Measurements from ENCODE around the gene CCRL2.

Gene CCRL2, protein sequence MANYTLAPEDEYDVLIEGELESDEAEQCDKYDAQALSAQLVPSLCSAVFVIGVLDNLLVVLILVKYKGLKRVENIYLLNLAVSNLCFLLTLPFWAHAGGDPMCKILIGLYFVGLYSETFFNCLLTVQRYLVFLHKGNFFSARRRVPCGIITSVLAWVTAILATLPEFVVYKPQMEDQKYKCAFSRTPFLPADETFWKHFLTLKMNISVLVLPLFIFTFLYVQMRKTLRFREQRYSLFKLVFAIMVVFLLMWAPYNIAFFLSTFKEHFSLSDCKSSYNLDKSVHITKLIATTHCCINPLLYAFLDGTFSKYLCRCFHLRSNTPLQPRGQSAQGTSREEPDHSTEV

DNA sequence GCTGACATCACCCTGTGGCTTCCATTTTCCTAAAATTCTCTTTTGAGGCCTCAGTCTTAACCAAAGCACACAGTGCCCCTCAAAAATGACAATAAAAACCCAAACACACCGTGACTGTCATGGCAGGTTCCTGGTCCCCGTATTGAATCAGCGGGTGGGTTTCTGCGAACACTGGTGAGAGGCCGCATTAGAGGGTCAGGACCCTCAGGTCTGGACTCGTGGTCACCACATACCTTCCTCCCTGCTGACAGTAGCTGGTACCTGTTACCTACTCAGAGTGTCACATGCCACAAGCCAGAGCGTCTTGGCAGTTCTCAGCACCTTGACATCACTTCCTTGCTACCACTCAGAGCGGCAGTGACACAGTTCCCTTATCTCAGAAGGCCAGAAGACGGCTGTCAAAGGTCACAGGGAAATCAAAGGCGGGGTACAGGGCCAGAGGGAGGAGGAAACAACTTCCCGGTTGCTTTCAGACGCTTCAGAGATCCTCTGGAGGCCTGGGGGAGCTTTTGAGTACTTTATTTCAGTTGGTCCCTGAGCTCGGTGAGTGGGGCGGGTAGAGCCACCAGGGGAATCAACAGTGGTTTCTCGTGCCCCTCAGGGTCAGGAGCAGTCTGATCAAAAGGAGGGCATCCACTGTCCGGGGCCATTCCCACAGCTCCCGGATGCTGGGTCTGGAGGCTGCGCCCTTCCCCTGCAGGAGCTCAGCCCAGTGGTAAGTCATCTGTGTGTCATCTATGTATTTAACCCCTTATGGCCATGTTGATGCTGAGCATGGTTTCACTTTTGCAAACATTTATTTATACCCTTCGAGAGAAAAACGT, at the start of gene CCRL2, which contains the start of gene CCR5AS:
TSS of gene CCRL2 (plus strand) at position 472 of the 824 bp plus-strand sequence. CDS start 821 bp downstream, outside the sequence.
TSS of gene CCR5AS (minus strand) at position 279 of the 824 bp plus-strand sequence.
- H3K4me3 Mint-ChIP-seq = peak within 1 kb of the TSS; percentile 82
- H3K27me3 Mint-ChIP-seq = no peaks in the 10 kb centered on the region

DNA sequence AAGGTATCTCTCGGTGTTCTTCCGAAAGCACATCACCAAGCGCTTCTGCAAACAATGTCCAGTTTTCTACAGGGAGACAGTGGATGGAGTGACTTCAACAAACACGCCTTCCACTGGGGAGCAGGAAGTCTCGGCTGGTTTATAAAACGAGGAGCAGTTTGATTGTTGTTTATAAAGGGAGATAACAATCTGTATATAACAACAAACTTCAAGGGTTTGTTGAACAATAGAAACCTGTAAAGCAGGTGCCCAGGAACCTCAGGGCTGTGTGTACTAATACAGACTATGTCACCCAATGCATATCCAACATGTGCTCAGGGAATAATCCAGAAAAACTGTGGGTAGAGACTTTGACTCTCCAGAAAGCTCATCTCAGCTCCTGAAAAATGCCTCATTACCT, 48.6 kb upstream of the CCRL2 start:
- Mint-ChIP-seq H3K9me3 (no peaks in the 10 kb centered on the region), H3K4me3 (no peak overlapping the region), H3K36me3 (peaks cover 2% of the 10 kb centered on the region), H3K27ac (no peak overlapping the region), H3K27me3 (peaks cover 3% of the 10 kb centered on the region), H3K4me1 (peaks cover 9% of the 10 kb centered on the region)

More for the DNA sequence above, at the start of gene CCRL2, which contains the start of gene CCR5AS:
- Mint-ChIP-seq H3K9me3 (no peaks in the 10 kb centered on the region), H3K36me3 (no peaks in the 10 kb centered on the region), H3K27ac (peak within 1 kb of the TSS; percentile 35), H3K4me1 (peaks cover 27% of the 10 kb centered on the region)

DNA sequence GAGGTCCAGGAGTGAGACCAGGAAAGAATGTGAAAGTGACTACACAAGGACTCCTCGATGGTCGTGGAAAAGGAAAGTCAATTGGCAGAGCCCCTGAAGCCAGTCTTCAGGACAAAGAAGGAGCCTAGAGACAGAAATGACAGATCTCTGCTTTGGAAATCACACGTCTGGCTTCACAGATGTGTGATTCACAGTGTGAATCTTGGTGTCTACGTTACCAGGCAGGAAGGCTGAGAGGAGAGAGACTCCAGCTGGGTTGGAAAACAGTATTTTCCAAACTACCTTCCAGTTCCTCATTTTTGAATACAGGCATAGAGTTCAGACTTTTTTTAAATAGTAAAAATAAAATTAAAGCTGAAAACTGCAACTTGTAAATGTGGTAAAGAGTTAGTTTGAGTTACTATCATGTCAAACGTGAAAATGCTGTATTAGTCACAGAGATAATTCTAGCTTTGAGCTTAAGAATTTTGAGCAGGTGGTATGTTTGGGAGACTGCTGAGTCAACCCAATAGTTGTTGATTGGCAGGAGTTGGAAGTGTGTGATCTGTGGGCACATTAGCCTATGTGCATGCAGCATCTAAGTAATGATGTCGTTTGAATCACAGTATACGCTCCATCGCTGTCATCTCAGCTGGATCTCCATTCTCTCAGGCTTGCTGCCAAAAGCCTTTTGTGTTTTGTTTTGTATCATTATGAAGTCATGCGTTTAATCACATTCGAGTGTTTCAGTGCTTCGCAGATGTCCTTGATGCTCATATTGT, 47.1 kb upstream of the CCRL2 start:
- peaks cover 5% of the 10 kb centered on the region for H3K36me3 Mint-ChIP-seq
- no peak overlapping the region for H3K27ac Mint-ChIP-seq
- H3K4me1 Mint-ChIP-seq = no peaks in the 10 kb centered on the region
- no peaks in the 10 kb centered on the region for H3K9me3 Mint-ChIP-seq
- no peak overlapping the region for H3K4me3 Mint-ChIP-seq
- H3K27me3 Mint-ChIP-seq = peaks cover 3% of the 10 kb centered on the region

DNA sequence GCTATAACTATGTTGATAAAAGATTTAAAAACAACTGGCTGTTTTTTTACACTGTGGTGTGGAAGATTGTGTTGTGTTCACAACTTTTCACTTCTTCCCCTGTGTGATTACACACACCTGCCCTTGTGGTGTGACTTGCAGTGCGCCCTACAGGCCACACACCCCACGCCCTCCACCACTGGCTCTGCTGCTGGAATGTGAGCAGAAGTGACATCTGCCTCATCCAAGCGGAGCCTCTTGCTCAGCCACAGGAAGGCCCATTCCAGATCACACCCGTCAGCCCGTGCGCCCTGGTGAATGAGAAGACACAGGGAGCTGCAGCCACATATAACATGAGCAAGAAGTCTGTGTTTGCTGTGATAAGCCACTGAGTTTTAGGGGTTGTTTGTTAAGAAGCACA, 46.2 kb upstream of the CCRL2 start:
- H3K27me3 Mint-ChIP-seq = peaks cover 3% of the 10 kb centered on the region
- H3K4me1 Mint-ChIP-seq = no peaks in the 10 kb centered on the region
- no peaks in the 10 kb centered on the region for H3K9me3 Mint-ChIP-seq
- H3K36me3 Mint-ChIP-seq = peaks cover 5% of the 10 kb centered on the region
- H3K4me3 Mint-ChIP-seq = no peak overlapping the region
- H3K27ac Mint-ChIP-seq = no peak overlapping the region

DNA sequence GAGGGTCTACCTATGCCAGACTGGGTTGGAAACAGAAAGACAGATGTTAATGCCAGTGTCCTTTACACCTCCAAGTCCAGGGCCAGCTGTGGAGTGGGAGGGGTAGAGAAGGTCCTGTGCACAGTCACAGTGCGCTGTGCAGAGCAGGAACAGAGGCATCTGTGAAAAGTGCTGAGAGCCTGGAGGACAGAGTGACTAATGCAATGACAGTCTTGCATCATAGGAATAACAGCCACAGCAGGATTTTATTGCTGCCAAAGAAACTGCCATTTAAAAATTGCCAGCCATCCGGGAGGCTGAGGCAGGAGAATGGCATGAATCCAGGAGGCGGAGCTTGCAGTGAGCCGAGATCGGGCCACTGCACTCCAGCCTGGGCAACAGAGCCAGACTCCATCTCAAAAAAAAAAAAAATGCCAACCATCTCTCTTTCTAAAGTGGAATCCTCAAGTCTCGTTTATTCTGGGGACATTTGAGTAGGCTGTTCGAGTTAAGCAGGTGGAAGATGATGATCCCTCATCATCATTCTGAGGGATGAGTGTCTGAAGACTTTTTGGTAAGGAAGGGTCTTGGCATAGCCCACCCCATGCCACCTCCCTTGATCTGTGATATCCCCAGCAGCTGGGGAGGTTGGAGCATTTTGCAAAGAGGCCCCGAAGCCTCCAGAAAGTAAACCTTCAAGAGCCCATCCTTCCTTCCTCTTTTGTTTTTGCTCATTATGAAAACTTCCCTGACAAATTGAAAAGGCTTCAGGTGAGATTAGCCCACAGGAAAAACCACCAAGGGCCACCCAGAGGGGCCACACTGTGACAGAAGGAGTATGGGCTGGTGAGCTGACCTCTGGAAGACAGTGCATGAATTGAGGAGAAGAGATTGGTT, 45.4 kb upstream of the CCRL2 start:
- Mint-ChIP-seq H3K4me3 (no peak overlapping the region), H3K9me3 (no peaks in the 10 kb centered on the region), H3K4me1 (no peaks in the 10 kb centered on the region), H3K36me3 (peaks cover 2% of the 10 kb centered on the region), H3K27ac (no peak overlapping the region), H3K27me3 (peaks cover 2% of the 10 kb centered on the region)

DNA sequence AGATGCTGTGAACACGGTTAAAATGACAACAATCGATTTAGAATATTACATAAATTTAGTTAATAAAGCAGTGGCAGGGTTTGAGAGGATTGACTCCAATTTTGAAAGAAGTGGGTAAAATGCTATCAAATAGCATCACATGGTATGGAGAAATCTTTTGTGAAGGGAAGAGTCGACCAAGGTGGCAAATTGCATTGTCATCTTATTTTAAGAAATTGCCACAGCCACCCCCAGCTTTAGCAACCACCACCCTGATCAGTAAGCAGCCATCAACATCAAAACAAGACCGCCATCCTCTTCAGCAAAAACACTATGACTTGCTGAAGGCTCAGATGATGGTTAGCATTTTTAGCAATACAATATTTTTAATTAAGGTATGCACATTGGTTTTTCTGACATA, 42.0 kb upstream of the CCRL2 start:
- Mint-ChIP-seq H3K27me3 (peaks cover 2% of the 10 kb centered on the region), H3K4me3 (no peak overlapping the region), H3K36me3 (peaks cover 2% of the 10 kb centered on the region), H3K4me1 (peaks cover 14% of the 10 kb centered on the region), H3K9me3 (no peaks in the 10 kb centered on the region), H3K27ac (no peak overlapping the region)

DNA sequence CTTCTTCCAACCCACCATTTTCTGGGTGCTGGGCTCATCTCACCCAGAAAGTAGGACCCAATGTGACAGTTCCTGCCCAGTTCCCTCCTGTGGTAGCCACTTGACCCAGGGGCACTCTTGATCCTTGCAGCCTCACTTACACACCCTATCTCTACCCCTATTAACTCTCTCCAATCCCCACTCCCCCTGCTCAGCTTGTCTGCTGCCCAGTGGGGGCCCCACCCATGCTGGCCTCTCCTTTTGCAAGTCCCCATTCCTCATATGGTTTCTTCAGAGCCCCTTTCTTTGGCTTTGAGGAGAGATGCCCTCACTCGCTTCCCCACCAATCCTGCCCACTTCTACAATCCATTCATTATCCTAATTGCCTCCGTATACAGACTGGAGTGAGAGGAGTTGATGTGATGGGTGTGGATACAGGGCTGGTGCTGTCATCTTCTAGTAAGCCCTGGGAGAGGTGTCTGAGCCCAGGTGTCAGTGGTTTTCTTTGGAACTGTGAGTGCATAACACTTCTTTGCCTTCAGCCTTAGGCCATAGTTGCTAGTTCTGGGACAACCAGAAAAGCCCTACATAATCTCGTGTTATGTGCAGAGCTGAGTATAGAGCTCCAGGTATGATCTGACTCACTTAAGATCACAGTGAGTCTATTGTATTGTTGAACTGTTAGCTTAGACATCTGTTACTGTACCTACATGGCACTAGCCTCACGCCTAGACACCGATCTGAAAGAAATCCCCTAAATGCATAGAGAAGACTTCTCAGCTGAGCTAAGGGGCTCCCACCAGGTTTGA, 41.1 kb upstream of the CCRL2 start:
- Mint-ChIP-seq H3K4me1 (peaks cover 21% of the 10 kb centered on the region), H3K9me3 (no peaks in the 10 kb centered on the region), H3K36me3 (peaks cover 2% of the 10 kb centered on the region), H3K27me3 (peaks cover 2% of the 10 kb centered on the region), H3K27ac (no peak overlapping the region), H3K4me3 (no peak overlapping the region)

DNA sequence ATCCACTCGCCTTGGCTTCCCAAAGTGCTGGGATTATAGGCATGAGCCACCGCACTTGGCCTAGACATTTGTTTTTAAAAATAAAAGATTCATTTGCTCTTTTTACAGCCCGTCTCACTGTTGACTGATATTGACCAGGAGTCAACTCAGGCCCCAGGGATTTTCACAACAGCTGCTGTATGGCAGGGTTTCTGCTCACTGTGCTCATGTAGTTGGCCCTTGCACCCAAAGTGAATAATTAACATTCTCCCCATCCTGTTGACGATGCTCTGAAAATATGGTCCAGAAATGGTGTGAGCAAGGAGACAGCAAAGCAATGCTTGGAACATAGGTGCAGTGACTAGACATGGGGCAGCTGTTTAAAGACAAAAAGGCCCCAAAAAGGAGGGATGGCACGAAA, 39.2 kb upstream of the CCRL2 start:
- H3K4me3 Mint-ChIP-seq = no peak overlapping the region
- peaks cover 22% of the 10 kb centered on the region for H3K4me1 Mint-ChIP-seq
- peaks cover 2% of the 10 kb centered on the region for H3K27me3 Mint-ChIP-seq

DNA sequence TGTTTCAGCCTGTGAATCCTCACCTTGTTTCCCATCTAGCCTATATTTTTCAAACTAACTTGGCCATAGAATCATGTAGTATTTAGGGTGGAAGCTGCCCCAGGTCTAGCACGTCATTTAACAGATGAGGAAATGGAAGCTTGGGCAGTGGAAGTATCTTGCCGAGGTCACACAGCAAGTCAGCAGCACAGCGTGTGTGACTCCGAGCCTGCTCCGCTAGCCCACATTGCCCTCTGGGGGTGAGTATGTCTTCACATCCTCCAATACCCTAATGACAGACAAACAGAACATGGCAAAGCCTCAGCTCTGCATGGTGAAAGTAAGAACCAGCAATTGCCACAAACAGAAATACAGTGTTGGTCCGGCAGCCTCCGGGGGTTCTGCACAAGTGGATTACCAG, 38.5 kb upstream of the CCRL2 start:
- Mint-ChIP-seq H3K27ac (no peak overlapping the region), H3K27me3 (peaks cover 2% of the 10 kb centered on the region), H3K4me1 (peaks cover 22% of the 10 kb centered on the region)

More for the DNA sequence above, 39.2 kb upstream of the CCRL2 start:
- H3K27ac Mint-ChIP-seq = no peak overlapping the region
- peaks cover 2% of the 10 kb centered on the region for H3K36me3 Mint-ChIP-seq
- H3K9me3 Mint-ChIP-seq = no peaks in the 10 kb centered on the region

DNA sequence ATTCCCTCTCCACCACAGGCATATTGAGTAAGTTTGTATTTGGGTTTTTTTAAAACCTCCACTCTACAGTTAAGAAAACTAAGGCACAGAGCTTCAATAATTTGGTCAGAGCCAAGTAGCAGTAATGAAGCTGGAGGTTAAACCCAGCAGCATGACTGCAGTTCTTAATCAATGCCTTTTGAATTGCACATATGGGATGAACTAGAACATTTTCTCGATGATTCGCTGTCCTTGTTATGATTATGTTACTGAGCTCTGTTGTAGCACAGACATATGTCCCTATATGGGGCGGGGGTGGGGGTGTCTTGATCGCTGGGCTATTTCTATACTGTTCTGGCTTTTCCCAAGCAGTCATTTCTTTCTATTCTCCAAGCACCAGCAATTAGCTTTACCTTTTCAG, 37.9 kb upstream of the CCRL2 start:
- Mint-ChIP-seq H3K27ac (no peak overlapping the region), H3K9me3 (no peaks in the 10 kb centered on the region), H3K27me3 (peaks cover 2% of the 10 kb centered on the region), H3K4me1 (peaks cover 22% of the 10 kb centered on the region), H3K4me3 (no peak overlapping the region), H3K36me3 (peaks cover 2% of the 10 kb centered on the region)

More for the DNA sequence above, 38.5 kb upstream of the CCRL2 start:
- Mint-ChIP-seq H3K9me3 (no peaks in the 10 kb centered on the region), H3K4me3 (no peak overlapping the region), H3K36me3 (peaks cover 2% of the 10 kb centered on the region)

DNA sequence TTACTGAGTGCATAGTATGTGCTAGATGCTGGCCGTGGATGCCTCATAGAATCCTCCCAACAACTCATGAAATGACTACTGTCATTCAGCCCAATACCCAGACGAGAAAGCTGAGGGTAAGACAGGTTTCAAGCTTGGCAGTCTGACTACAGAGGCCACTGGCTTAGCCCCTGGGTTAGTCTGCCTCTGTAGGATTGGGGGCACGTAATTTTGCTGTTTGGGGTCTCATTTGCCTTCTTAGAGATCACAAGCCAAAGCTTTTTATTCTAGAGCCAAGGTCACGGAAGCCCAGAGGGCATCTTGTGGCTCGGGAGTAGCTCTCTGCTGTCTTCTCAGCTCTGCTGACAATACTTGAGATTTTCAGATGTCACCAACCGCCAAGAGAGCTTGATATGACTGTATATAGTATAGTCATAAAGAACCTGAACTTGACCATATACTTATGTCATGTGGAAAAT, 37.4 kb upstream of the CCRL2 start:
- Mint-ChIP-seq H3K4me3 (no peak overlapping the region), H3K27ac (peak overlapping the region; percentile 71), H3K4me1 (peaks cover 27% of the 10 kb centered on the region), H3K27me3 (peaks cover 2% of the 10 kb centered on the region), H3K36me3 (no peaks in the 10 kb centered on the region), H3K9me3 (no peaks in the 10 kb centered on the region)

DNA sequence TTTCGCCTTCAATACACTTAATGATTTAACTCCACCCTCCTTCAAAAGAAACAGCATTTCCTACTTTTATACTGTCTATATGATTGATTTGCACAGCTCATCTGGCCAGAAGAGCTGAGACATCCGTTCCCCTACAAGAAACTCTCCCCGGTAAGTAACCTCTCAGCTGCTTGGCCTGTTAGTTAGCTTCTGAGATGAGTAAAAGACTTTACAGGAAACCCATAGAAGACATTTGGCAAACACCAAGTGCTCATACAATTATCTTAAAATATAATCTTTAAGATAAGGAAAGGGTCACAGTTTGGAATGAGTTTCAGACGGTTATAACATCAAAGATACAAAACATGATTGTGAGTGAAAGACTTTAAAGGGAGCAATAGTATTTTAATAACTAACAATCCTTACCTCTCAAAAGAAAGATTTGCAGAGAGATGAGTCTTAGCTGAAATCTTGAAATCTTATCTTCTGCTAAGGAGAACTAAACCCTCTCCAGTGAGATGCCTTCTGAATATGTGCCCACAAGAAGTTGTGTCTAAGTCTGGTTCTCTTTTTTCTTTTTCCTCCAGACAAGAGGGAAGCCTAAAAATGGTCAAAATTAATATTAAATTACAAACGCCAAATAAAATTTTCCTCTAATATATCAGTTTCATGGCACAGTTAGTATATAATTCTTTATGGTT, 36.1 kb upstream of the CCRL2 start, which contains the start of gene CCR5:
TSS of gene CCR5 (plus strand) at position 108 of the 680 bp plus-strand sequence. CDS start 1,957 bp downstream, outside the sequence.
- H3K4me1 Mint-ChIP-seq = peaks cover 40% of the 10 kb centered on the region
- H3K27me3 Mint-ChIP-seq = peaks cover 2% of the 10 kb centered on the region
- H3K9me3 Mint-ChIP-seq = no peaks in the 10 kb centered on the region
- peak within 1 kb of the TSS; percentile 71 for H3K27ac Mint-ChIP-seq
- no peak within 1 kb of the TSS for H3K4me3 Mint-ChIP-seq
- H3K36me3 Mint-ChIP-seq = no peaks in the 10 kb centered on the region

DNA sequence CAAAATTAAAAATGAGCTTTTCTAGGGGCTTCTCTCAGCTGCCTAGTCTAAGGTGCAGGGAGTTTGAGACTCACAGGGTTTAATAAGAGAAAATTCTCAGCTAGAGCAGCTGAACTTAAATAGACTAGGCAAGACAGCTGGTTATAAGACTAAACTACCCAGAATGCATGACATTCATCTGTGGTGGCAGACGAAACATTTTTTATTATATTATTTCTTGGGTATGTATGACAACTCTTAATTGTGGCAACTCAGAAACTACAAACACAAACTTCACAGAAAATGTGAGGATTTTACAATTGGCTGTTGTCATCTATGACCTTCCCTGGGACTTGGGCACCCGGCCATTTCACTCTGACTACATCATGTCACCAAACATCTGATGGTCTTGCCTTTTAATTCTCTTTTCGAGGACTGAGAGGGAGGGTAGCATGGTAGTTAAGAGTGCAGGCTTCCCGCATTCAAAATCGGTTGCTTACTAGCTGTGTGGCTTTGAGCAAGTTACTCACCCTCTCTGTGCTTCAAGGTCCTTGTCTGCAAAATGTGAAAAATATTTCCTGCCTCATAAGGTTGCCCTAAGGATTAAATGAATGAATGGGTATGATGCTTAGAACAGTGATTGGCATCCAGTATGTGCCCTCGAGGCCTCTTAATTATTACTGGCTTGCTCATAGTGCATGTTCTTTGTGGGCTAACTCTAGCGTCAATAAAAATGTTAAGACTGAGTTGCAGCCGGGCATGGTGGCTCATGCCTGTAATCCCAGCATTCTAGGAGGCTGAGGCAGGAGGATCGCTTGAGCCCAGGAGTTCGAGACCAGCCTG, 35.3 kb upstream of the CCRL2 start:
- H3K9me3 Mint-ChIP-seq = no peaks in the 10 kb centered on the region
- H3K36me3 Mint-ChIP-seq = no peaks in the 10 kb centered on the region
- peaks cover 40% of the 10 kb centered on the region for H3K4me1 Mint-ChIP-seq
- no peaks in the 10 kb centered on the region for H3K27me3 Mint-ChIP-seq
- no peak overlapping the region for H3K27ac Mint-ChIP-seq
- no peak overlapping the region for H3K4me3 Mint-ChIP-seq

All from activated naive CD4-positive, alpha-beta T cell treated with anti-CD3 and anti-CD28 coated beads, Interleukin-2, amount 50 U/mL, for 24 hours (primary cell).